HepG2 (cell line): ENCODE measurements around the gene CRABP1. TPM values are rescaled to one million over a fixed set of nuclear protein-coding genes. Genes with fewer than 3 reads are reported as not detected.

ENCODE experiments used
- ATAC-seq: fragments of 200-7000 bp; cut with Tn5 transposase; 3 replicates; pipeline ENCODE4 v1.9.1; 2020; ENCODE audit warnings: mild to moderate bottlenecking, moderate library complexity
- BruUV-seq: library from RNA; stranded (reverse); fragments of 400-500 nt; replicated peaks from 2 replicates; lab custom pipeline; 2021; lab: Mats Ljungman, UMichigan
- CTCF ChIA-PET: fragments of 300-600 bp; formaldehyde crosslinking; extraction: SDS; loops from one replicate; lab custom pipeline; 2021; ENCODE audit warnings: low total read pairs, inconsistent platforms, low intra/inter-chr PET ratio; lab: Yijun Ruan, JAX
- POLR2A ChIA-PET: fragments of 350-600 bp; sonication (Branson Sonifier 250); formaldehyde crosslinking; loops from one replicate; lab custom pipeline; 2020; ENCODE audit warnings: antibody characterized with exemption, inconsistent platforms; lab: Yijun Ruan, JAX
- DNase-seq: peaks from one replicate; pipeline ENCODE4 v3.0.0-alpha.2; 2015; ENCODE audit warnings: low spot score
- FAIRE-seq: peaks from 3 replicates; lab custom pipeline; 2011; peaks lifted over from hg19 to GRCh38; lab: Jason Lieb, UNC
- H2AFZ ChIP-seq: one replicate; pipeline ENCODE4 v1.6.1; 2011; ENCODE audit warnings: low read length, inconsistent platforms
- H3K27ac ChIP-seq: fragments of 300-600 bp; 3 replicates; pipeline ENCODE4 v1.8.0; 2011; ENCODE audit warnings: mixed run types, mild to moderate bottlenecking, mixed read lengths, low read length, inconsistent platforms; ENCODE audit not compliant: insufficient read depth; ENCODE audit errors: extremely low read length
- H3K27me3 ChIP-seq, 2 experiments: fragments of 200-600 bp in 1 of 2; 2 replicates in 1 of 2; 3 replicates in 1 of 2; pipeline versions ENCODE4 v1.6.0 to v1.8.0; 2011; ENCODE audit warnings: low read length in 2 of 2, mild to moderate bottlenecking in 2 of 2, moderate library complexity in 2 of 2, inconsistent platforms in 1 of 2; ENCODE audit not compliant: insufficient read depth in 2 of 2, control insufficient read depth in 1 of 2
- H3K36me3 ChIP-seq, 2 experiments: fragments of 200-600 bp in 1 of 2; replicated peaks in 1 of 2; 2 replicates in 1 of 2; 3 replicates in 1 of 2; pipeline versions ENCODE4 v1.5.1 to v1.8.0; 2011; ENCODE audit warnings: low read length in 2 of 2, inconsistent platforms in 1 of 2; ENCODE audit not compliant: insufficient read depth in 2 of 2, control insufficient read depth in 1 of 2
- H3K4me1 ChIP-seq: 2 replicates; pipeline ENCODE4 v1.5.1; 2012; ENCODE audit warnings: low read length, inconsistent platforms; ENCODE audit not compliant: insufficient read depth
- H3K4me2 ChIP-seq: 2 replicates; pipeline ENCODE4 v1.6.0; 2011; ENCODE audit warnings: low read depth, low read length, inconsistent platforms
- H3K4me3 ChIP-seq, 3 experiments: fragments of 200-600 bp in 1 of 3; sonication (generic), shearing (Covaris generic) in 1 of 3; replicated peaks in 1 of 3; 2 replicates each; pipeline ENCODE4 v1.5.1; 2011 to 2016; ENCODE audit warnings: low read length in 3 of 3, inconsistent platforms in 2 of 3, low read depth in 2 of 3, mild to moderate bottlenecking in 2 of 3, control low read depth in 1 of 3, mixed read lengths in 1 of 3; ENCODE audit not compliant: insufficient read depth in 1 of 3
- H3K79me2 ChIP-seq: one replicate; pipeline ENCODE4 v1.6.1; 2011; ENCODE audit warnings: low read length, inconsistent platforms; ENCODE audit not compliant: insufficient read depth
- H3K9ac ChIP-seq: 2 replicates; pipeline ENCODE4 v1.6.0; 2011; ENCODE audit warnings: mild to moderate bottlenecking, low read depth, low read length, inconsistent platforms; ENCODE audit not compliant: insufficient read depth
- H3K9me3 ChIP-seq: 2 replicates; pipeline ENCODE4 v1.5.1; 2012; ENCODE audit warnings: mild to moderate bottlenecking, low read length
- H4K20me1 ChIP-seq: 2 replicates; pipeline ENCODE4 v1.6.0; 2011; ENCODE audit warnings: inconsistent platforms, mild to moderate bottlenecking, low read length, moderate library complexity; ENCODE audit not compliant: insufficient read depth
- KAT7 ChIP-seq: IDR thresholded peaks from 2 replicates; pipeline ENCODE4 v1.6.1; 2018; ENCODE audit warnings: borderline replicate concordance, missing compliant biosample characterization
- PRDM4 ChIP-seq: sonication (generic); formaldehyde crosslinking; IDR thresholded peaks from 2 replicates; pipeline ENCODE4 v1.9.0; 2021; ENCODE audit warnings: missing genetic modification reagents, borderline replicate concordance
- TAF1 ChIP-seq: sonication (generic); formaldehyde crosslinking; IDR thresholded peaks from 2 replicates; pipeline ENCODE4 v1.4.0; 2020; ENCODE audit warnings: missing genetic modification reagents
- ZBTB4 ChIP-seq: sonication (generic); formaldehyde crosslinking; IDR thresholded peaks from 2 replicates; pipeline ENCODE4 v1.4.0; 2020; ENCODE audit warnings: missing genetic modification reagents, mild to moderate bottlenecking, borderline replicate concordance
- ZFP36 ChIP-seq: fragments of 150-350 bp; IDR thresholded peaks from 2 replicates; pipeline ENCODE4 v1.6.1; 2018; ENCODE audit warnings: borderline replicate concordance, low read length, low read depth; ENCODE audit not compliant: partially characterized antibody
- ZNF296 ChIP-seq: sonication (generic); formaldehyde crosslinking; conservative IDR thresholded peaks from 2 replicates; pipeline ENCODE4 v1.5.0; 2020; ENCODE audit warnings: mild to moderate bottlenecking, missing genetic modification reagents
- ZNF7 ChIP-seq: IDR thresholded peaks from 2 replicates; pipeline ENCODE4 v1.6.1; 2016; ENCODE audit warnings: missing biosample characterization, missing genetic modification reagents
- WGBS: methylation state at CpG from one replicate; pipeline ENCODE4 v1.1.6; 2017; ENCODE audit warnings: low lambda C conversion rate; 5-methylcytosine and 5-hydroxymethylcytosine counted together
- in situ Hi-C: cut with HindIII; loops from 2 replicates; pipeline ENCODE4 v1.10.0; 2017; ENCODE audit warnings: low pct_unique_long_range_greater_than_20kb; ENCODE audit not compliant: extremely low pct_ligation_motif_present
- intact Hi-C: fragments of 100-400 bp; cut with micrococcal nuclease; formaldehyde crosslinking; loops from one replicate; pipeline ENCODE4 v1.10.0; 2022; ENCODE audit not compliant: unreplicated experiment
- polyA plus RNA-seq, 8 experiments: library from polyadenylated mRNA; depleted of rRNA in 3 of 8; stranded (reverse) in 7 of 8; unstranded in 1 of 8; fragments of >200 nt; fragmentation: Illumina TruSeq in 4 of 8; extraction: Trizol in 4 of 8; gene quantifications; 2 replicates each; pipeline versions ENCODE4 v1.2.1 to v1.2.3, GENCODE V29; 2011 to 2016; ENCODE audit warnings: low read depth in 4 of 8, missing spikeins in 1 of 8, mixed read lengths in 1 of 8; ENCODE audit not compliant: insufficient read depth in 1 of 8
- total RNA-seq, 5 experiments: library from RNA; depleted of rRNA; stranded (reverse); fragments of >200 nt; fragmentation: Illumina TruSeq; extraction: Trizol; gene quantifications; 2 replicates each; pipeline ENCODE4 v1.2.3, GENCODE V29; 2016; ENCODE audit warnings: low read depth in 1 of 5

CRABP1 gene
- total and polyA plus RNA-seq, 2 of the 13 experiments (the other 11 are each of a cell fraction or from before 2014, with no cell fraction given): not detected

- no peak for TF ChIP-seq PRDM4 (CRISPR knock-in tag)
- no peak for TF ChIP-seq KAT7
- no peak for TF ChIP-seq TAF1 (CRISPR knock-in tag)
- TF ChIP-seq ZNF296 (CRISPR knock-in tag): no peak
- TF ChIP-seq, all 625 proteins: peak for 0
These were observed 38.8 kb upstream of the CRABP1 start (continued) for GRCh38 chr15:78301326-78301725.

- Histone ChIP-seq H3K36me3 (no peaks in the 10 kb centered on the region), H4K20me1 (no peaks in the 10 kb centered on the region), H3K27me3 (no peaks in the 10 kb centered on the region; a peak in 1 of 5 replicates), H3K79me2 (peaks cover 25% of the 10 kb centered on the region), H3K4me2 (no peak overlapping the region), H3K4me3 (no peak overlapping the region), H3K9me3 (no peaks in the 10 kb centered on the region), H3K4me1 (peaks cover 73% of the 10 kb centered on the region), H2AFZ (no peak overlapping the region), H3K9ac (no peak overlapping the region), H3K27ac (no peak overlapping the region)
- DNase-seq: no peak
- no peak for FAIRE-seq
- intact Hi-C loops: loop anchor here (10.0 kb wide), 2 partner anchors 73 to 263 kb away; partner anchors contain the start of gene CHRNA5
- peak; percentile 76 for TF ChIP-seq ZNF7 (CRISPR knock-in tag)
- TF ChIP-seq ZFP36: no peak
- no peak for TF ChIP-seq ZBTB4 (CRISPR knock-in tag)
- BruUV-seq: no TSS peak
- 1% methylated on average over 3 of the region's 3 CpGs for WGBS
- CTCF ChIA-PET: no interaction called here
- POLR2A ChIA-PET: no interaction called here
- in situ Hi-C loops: loop anchor here (10.0 kb wide), 2 partner anchors 183 to 413 kb away; no protein-coding TSS in a partner anchor
- ATAC-seq: no peak
These were observed 38.3 kb upstream of the CRABP1 start for GRCh38 chr15:78301828-78302227.
